GM19240 (cell line): Measurements from ENCODE around the gene CHL1.

Experiments used
- DNase-seq: peaks from one replicate; pipeline ENCODE4 v3.0.0; 2011; ENCODE audit warnings: low spot score; ENCODE audit not compliant: insufficient read length

CHL1 gene

DNA sequence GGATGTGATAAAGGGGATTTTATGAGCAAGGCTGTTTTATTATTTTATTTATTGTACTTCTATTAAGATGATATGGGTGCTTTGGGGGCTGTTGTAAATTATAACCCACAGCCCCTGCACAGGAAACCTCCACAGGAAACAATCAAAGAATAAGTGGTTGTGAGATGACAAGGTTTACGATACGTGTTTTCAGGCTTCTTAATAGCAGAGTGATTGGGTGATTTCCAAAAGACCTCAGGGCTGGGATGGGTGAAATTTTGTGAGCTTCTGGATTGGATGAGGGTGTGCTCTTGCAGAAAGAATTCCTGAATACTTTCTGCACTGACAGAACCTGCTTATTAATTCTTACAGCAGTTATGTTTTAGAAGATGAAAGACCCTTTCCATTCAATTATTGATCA is 21.4 kb downstream of the CHL1 start:
- no peak for DNase-seq

DNA sequence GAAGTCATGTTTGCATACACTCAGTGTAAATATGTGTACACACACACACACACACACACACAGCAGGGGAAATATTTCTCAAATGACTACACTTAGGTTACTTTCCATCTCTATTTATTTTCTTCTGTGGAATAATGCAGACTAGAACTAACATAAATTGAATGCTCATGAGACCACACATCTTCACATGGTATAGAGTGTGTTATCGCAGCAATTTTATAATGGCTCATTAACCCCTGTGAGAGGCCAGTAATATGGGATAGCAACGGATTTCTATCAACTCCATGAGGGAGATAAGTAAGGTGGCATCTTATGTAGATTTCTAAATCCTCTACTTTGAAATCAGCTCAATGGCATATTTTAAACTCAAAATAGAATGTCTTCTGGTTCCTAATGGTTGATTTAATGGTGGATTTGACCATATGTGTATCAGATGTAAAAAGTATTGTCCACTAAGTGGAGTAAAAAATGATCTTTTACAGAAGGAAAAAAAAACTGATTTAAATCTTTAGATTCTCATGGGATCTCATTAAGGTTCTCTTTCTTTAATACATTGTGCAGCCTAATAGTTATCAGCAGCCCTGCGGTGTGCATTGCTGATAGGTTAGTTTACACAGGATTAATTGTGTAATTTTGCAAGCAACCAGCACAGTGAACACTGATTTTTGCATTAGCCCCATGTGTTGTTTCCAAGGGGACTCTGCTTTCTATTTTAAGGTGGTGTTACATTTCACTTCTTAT is 32.0 kb downstream of the CHL1 start:
- DNase-seq: no peak

DNA sequence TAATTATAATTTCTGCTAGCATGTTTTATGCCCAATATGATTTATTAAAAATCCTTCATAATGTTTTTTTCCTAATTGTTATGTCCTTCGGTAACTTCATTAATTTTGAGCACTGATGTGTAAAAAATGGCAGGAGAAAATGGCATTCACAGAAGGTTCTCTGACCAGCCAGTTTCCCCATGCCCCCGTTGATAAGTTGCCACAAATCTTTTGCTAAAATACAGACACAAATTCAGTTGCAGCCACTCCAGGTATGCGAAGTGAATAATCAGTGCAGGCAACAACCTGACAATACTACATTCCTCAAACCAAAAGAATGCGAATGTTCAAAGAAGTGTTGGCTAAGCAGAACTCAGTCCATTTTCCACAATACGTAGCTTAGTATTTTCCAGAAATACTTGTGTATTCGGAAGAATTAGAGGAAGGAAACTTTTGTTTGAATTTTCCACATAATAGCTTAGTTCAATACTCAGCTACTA is 32.7 kb downstream of the CHL1 start:
- DNase-seq: no peak

DNA sequence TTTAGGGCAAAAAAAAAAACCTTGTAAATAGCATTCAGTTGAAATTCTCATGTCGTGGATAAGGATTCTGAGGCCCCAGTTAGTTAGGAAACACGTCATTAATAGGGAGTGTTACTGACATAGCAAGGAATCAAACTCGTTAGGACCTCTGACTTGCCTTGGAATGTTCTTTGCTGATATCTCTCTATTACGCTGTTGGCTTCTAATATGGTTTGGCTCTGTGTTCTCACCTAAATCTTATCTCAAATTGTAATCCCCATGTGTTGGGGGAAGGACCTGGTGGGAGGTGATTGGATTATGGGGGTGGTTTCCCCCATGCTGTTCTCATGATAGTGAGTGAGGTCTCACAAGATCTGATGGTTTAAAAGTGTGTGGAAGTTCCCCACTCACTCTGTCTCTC is 40.3 kb downstream of the CHL1 start:
- no peak for DNase-seq

DNA sequence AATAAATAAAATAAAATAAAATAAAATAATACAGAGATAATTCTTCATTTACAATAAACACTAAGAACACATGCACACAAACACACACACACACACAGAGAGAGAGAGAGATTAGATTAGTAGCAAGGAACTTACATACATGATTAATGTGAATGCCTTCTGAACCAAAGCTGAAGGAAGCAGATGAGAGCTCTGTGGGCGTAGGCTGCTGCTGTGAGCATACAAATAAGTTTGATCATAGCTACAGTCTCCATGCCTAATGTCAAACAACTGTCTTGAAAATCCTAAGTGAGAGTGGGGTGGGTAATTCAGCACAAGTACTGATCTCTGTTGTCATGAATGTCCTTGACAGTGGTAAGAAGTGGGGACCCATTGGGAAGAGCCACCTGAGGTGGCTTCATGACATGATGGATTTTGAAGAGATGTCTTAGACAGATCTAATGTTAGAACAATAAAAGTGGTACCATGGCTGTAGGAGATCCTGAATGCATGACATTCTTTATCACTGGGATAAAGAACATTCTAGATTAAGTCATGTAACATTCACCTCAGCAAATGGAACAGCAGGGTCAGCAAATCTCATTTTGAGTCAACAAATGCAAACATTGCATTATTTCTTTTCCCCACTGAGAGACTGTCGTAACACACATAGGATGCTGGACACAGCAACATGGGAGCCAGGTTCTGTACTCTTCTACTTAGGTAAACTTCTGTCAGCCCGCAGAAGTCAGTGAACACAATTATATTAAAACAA is 46.2 kb downstream of the CHL1 start:
- no peak for DNase-seq

DNA sequence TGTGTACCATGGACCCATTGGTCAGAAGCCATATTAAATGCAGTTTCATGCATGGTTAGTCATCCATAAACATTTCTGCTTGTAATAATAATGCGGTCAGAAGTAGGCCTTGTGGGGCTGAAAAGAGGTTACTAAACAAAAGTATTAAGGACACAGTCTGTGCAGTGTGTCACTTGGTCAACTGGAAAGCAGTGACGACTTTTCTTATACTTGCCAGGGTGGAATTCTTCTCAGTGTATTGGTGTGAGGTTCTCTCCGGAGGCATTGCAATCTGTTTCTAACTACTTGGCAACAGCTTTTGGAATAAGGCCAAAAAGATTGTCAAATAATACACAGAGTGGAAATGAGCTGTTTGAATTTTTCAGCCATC is 46.8 kb downstream of the CHL1 start:
- no peak for DNase-seq

DNA sequence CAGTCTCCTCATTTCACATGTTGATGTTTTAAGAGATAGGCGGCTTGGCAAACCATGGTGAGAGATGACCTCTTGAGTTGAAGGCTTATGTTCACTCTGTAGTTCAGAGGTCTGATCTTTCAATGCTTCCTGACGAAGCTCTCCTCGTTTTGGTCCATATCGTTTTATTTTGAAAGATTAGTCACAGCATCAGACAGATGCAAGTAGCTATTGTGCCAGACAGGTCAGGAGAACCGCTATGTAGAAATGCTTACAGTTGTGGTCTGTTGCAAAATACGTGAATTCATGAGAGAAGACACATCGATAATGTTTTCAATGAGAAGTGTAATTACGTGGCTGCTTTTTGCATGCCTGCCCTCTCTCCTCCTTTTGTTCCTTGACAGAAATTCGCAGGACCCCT is 47.5 kb downstream of the CHL1 start:
- no peak for DNase-seq

DNA sequence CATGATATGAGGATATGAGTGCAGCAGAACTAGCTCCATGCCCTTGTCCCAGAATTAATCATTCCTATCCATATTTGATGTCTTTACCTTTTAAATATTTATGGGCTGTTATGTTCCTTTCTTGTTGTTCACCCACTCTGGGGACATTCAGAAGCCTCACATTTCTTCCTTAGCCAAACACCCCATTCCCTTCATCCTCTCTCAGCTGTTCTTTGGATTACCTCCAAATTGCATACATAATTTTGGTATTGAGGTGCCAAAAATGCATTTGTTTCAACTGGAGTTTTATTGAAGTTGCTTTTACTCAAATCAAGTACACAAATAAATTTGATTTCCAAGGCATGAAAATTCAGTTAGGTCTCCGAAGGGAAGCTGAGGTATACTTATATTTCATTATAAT is 51.4 kb downstream of the CHL1 start:
- no peak for DNase-seq

DNA sequence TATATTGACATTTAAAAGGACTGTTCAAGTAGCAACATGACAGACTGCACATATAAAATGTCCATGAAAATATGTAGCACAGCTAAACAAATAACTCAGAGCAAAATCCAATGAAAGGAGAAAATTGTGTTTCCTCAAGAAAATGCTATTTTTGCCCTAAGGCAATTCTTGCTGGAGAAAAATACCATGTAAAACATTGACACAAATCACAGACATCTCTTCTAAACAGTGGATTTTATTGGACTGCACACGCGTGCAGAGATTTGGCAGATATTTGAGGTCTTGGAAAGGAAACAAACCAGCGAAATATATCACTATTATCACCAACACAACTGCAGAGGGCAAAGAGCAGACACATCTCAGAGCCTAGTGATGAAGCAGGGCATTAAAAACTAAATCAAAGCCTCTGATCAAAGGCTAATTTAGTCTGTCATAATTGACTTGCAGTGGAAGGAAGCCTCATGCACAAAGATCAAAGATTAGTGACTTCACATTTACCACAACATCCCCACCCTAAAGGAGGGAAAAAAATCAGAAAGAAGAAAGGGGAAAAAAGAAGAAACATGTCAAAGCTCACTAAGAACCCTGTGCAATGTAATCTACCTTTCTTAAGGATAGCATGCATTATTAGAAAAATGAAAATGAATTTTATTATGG is 52.4 kb downstream of the CHL1 start:
- no peak for DNase-seq

DNA sequence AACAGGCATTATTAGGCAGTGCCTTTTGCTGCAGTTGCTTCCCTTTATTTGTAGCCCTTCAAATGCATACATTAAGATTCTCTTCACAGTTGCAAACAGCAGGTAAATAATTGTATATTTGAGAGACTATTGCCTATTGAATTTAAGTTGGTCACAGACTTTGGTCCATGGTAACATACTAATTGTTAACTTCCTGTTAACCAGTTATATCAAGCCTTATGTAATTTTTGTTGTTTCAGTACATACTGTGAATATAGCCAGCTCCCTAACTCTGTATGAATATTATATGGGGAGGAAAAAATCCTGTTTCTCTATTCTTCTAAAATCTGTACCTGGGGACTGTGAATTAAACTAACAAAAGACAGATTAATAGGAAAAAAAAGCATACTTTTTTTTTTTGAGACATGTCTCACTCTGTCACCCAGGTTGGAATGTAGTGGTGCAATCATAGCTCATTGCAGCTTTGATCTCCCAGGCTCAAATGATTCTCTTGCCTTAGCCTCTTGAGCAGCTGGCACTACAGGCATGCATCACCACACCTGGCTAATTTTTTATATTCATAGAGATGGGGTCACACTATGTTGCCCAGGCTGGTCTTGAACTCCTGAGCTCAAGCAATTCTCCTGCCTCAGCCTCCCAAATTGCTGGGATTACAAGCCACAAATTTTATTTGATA is 53.2 kb downstream of the CHL1 start:
- no peak for DNase-seq

DNA sequence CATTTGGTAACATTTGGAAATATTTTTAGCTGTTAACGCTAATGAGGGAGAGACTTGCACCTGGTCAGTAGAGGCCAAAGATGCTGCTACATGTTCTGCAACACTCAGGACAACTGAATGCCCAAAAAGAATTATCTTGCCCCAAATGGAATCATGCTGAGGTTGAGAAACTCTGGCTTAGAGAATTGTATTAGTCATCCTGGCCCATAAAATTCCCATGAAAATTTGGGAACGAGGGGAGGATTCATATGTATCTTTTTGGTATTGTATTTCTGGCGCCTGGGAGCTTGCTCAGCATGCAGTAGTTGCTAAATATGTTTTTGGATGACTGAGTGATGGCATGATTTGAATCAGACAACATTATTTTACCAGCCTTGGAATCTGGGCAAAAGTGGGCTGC is 59.9 kb downstream of the CHL1 start:
- DNase-seq: no peak

DNA sequence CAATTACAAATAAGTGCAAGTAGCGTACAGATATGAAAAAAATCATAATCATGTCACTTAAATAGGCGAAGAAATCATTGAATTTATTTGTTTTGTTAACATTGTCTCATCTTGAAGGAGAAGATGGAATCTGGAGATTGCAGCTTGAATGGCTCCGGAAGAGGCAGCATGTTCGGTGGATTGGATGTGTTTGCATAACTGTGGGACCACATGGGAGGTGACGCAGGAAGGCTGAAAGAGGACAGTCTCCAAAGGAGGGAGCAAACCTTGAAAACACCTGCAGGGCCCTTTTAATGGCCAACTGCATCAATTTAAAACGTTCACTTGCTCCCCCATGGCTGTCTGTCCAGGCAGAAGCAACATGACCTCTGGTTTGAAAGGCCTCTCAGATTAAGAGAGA is 61.3 kb downstream of the CHL1 start:
- DNase-seq: no peak

DNA sequence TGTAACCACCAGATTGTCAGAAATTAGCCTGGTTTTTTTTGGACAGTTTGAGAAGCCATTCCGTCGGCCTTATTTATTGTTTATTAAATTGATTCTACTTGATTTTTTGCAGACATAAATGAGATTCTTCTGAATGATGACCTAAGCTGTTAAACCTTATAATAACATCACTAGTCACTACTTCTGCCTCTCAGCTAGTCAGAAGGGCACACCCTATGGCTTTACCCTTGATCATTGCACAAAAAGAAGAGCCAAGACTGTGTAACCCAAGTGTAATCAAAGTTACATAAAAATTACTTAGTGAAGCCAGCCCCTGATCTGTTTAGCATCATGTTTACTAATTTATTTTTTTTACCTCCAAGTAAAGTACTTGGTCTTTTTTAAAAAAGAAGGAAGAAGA is 64.3 kb downstream of the CHL1 start:
- no peak for DNase-seq

DNA sequence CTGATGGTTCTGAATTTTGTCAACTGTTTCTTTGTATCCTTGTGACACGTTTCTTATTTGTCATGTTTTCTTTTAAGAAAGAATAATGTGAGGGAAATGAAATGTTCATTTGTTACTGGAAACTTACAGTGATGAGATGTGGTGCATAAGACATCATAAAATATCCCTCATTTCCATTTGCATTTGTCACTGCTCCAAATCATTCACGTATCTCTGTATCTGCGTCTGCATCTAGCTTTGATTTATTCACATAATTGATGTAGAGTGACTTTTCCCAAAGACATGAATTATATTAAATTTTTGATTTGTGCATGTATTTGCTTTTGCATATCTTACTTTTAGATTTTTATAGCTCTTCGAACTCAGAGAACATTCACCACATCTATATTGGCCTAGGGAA is 66.8 kb downstream of the CHL1 start:
- no peak for DNase-seq

DNA sequence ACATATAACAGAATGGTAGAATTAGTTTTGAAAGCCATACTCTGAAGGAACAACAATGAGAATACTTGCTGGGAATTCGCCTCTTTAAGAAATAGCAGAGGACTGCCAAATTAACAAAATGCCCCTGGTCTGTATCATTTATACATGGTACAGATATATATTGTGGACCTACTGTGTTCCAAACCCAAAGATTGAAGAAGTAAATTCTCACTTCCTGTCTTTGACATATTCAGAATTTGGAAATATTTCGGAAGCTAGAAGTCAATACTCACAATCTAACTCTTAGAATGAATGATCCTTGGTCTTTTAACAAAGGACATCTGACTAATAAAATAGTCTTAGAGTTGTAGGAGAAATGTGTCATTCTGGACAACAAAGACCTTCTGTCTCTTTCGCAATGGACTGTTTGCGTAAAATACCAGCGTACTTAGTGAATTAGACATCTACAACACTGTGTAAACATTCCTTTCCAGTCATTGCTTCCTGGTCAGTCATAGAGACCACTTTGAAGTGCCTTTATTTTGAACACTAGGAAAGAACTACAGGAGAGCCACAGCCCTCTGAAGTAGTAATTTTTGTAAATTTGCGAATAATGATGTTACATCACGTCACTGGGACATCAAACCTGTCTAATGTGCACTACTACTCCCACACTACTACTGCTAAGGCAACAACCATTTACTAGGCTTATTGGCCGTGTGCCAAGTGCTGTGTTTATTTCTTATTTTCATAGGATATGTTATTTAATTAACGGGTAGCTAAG is 68.0 kb downstream of the CHL1 start:
- DNase-seq: no peak

DNA sequence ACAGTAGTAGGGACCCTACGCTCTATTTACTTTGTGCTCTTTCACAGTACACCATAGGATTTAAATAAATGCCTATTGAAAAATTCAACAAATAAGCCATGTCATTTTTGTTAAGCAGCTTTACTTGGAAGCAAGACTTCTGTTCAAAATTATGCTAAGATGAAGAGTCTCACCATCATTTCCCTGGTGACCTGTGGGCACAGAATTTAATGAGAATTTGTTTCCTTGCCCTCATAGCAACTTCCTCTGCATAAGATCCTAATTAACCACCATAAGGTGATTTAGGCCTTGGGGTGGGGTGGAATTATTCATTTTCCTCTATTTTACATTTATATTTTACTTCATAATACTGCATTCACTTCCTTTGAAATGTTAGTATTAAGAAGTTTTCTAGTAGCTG is 70.5 kb downstream of the CHL1 start:
- DNase-seq: no peak

DNA sequence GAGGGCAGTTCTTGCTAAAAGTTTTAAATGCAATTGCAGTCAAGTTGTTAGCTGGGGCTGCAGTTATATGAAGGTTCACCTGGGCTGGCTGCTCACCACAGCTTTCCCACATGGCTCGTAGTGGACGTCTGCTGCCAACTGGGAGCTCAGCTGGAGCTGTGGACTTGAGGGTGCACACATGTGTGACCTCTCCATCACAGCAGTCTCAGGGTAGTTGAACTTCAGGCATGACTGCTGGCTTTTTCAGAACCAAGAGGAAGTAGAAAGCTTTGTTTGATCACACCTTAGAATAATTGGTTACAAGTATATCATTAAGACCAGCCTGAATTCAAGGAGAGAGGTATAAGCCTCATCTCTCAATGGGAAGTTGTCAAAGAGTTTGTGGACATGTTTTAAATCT is 74.1 kb downstream of the CHL1 start:
- DNase-seq: no peak

DNA sequence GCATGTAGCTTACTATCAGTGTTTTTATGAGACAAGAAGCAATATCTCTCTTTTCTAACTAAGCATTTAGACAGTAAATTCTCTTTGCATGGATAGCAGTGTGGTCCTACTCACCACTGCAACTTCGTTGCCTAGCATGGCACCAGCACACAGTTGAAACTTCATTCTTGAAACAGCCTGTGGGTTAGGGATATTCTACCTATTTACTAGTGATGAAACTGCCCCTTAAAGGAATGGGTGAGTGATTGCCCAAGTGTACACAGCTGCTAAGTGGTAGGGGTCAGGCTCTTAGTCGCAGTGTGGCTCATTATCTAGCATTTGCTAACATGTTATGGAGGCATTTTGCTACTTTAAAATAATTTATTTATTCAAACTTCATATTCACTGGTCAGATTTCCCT is 78.4 kb downstream of the CHL1 start:
- no peak for DNase-seq

DNA sequence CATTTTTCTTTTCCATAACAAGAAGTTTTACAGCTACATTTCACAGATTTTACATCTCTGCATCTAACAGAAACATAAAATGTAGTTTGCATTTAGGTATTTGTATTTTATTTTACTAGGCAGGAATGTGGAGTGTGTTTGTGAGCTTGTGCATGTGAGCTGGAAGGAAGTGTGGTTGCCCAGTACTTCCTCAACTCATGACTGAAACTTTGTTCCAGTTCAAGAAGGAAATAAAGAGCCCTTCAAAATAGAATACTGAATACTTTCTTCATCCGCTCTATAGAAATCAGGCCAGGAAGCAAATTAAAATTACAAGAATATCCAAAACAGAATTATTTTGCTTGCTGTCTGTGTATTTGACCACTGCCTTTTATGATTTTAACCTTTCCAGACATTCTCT is 81.3 kb downstream of the CHL1 start:
- DNase-seq: no peak

DNA sequence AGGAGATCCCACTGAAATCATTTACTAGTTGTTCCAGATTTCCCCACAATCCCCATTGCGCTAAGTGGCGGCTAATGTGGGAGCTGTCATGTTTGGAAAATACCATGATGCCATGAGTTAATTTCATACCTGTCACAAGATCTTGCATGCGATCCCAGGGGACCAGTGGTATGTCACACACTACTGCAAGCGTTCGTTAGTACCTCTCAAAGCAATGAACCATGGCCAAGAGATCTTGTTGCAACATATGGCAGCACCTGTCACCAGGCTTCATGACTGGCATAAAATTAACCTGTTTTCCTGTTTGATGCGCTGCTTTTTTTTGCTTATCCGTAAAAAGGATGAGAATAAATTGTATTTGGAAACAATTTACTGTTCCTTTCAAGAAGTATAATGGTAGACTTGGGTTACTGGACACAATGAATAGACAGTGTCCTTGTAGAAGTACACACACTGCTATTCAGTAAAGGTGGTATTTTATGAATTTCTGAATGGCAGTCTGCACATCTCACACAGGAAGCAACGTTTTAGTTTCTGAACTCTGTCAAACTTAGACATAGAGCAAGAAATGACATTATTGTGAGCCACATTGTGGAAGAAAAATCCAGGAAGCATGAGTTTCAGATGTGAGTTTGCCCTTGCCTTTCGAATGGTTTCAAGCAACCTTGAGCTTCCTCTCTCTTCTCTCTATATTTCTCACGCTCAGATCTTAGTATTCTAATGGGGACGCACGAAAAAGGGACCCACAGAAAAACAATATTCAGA is 81.9 kb downstream of the CHL1 start:
- DNase-seq: no peak

DNA sequence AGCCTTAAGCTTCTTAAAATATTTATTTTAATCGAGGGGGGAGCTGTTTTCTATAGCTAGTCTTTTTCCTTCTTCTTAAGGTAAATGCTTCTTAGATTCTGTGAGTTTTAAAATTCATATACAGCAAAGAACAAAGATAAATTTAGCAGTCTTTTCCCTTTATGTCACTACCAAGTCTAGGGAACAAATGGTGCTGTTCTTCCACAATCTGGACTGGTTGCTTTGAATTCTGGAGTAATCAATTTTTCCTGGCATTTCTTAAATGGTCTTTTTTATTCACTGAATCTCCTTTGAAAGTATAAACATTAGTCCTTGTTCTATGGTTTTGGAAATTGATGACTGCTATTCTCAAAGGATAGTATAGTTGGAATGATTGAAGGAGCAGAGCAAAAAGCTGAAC is 82.8 kb downstream of the CHL1 start:
- DNase-seq: no peak
